GM12878 (cell line): ENCODE measurements around the gene RCC2.
"Not testable (repeated sequence)": the region's sequence is repeated elsewhere in the genome, so short reads cannot be mapped to it uniquely, and the experiment has no call there.

Experiments
- CEBPB ChIP-seq, 2 experiments: fragments of 150-350 bp in 1 of 2; IDR thresholded peaks; 2 replicates each; pipeline ENCODE4 v1.6.1; 2012 to 2014; ENCODE audit warnings: low read depth in 2 of 2, low read length in 2 of 2, borderline replicate concordance in 1 of 2, inconsistent platforms in 1 of 2
- CREB1 ChIP-seq: IDR thresholded peaks from 2 replicates; pipeline ENCODE4 v1.6.1; 2012; ENCODE audit warnings: low read depth, mild to moderate bottlenecking, inconsistent platforms
- CTCF ChIP-seq, 3 experiments: IDR thresholded peaks in 2 of 3; conservative IDR thresholded peaks in 1 of 3; 2 replicates each; pipeline ENCODE4 v1.5.1; 2011; ENCODE audit warnings: low read depth in 3 of 3, low read length in 3 of 3, mild to moderate bottlenecking in 3 of 3, control low read depth in 2 of 3, moderate library complexity in 2 of 3, inconsistent platforms in 1 of 3, mixed read lengths in 1 of 3; ENCODE audit not compliant: control insufficient read depth in 2 of 3, insufficient read depth in 1 of 3; ENCODE audit errors: extremely low read depth in 1 of 3
- PBX3 ChIP-seq: IDR thresholded peaks from 2 replicates; pipeline ENCODE4 v1.6.1; 2011; ENCODE audit warnings: mild to moderate bottlenecking, low read depth, low read length, moderate library complexity; ENCODE audit not compliant: insufficient replicate concordance
- TF ChIP-seq, protein P1 (sequence below): IDR thresholded peaks from 2 replicates; pipeline ENCODE4 v1.6.1; 2012; ENCODE audit warnings: low read depth, low read length, improper control_type of control experiment

DNA sequence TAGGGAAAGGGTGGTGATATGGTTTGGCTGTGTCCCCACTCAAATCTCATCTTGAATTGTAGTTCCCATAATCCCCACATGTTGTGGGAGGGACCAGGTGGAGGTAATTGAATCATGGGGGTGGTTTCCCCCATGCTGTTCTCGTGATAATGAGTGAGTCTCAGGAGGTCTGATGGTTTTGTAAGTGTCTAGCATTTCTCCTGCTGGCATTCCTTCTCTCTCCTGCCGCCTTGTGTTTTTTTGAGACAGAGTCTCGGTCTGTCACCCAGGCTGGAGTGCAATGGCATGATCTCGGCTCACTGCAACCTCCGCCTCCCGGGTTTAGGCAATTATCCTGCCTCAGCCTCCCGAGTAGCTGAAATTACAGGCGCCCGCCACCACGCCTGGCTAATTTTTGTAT, 42.5 kb upstream of the RCC2 start:
- TF ChIP-seq, protein P1, sequence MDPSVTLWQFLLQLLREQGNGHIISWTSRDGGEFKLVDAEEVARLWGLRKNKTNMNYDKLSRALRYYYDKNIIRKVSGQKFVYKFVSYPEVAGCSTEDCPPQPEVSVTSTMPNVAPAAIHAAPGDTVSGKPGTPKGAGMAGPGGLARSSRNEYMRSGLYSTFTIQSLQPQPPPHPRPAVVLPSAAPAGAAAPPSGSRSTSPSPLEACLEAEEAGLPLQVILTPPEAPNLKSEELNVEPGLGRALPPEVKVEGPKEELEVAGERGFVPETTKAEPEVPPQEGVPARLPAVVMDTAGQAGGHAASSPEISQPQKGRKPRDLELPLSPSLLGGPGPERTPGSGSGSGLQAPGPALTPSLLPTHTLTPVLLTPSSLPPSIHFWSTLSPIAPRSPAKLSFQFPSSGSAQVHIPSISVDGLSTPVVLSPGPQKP = not testable (repeated sequence)
- TF ChIP-seq CTCF (IDR thresholded peaks at IDR 0.05 in 2 of 3, conservative IDR thresholded peaks at IDR 0.05 in 1 of 3; ENCODE audit: control insufficient read depth in 2 of 3, extremely low read depth in 1 of 3, insufficient read depth in 1 of 3, low read depth in 3 of 3, low read length in 3 of 3); PBX3; CREB1; CEBPB (IDR thresholded peaks at IDR 0.05; ENCODE audit: borderline replicate concordance in 1 of 2, low read depth in 2 of 2, low read length in 2 of 2): not testable (repeated sequence)
